Fibroblast of pulmonary artery (primary cell): ENCODE data around the gene FLRT1.

ENCODE experiments used
- DNase-seq: peaks from one replicate; pipeline ENCODE4 v3.0.0-alpha.2; 2010; ENCODE audit warnings: low read depth
- H3K4me3 ChIP-seq: replicated peaks from 2 replicates; pipeline ENCODE4 v1.5.1; 2011; ENCODE audit warnings: low read depth, mild to moderate bottlenecking, control low read depth, low read length, moderate library complexity
- TF ChIP-seq, protein P1 (sequence below): IDR thresholded peaks from 2 replicates; pipeline ENCODE4 v1.5.1; 2011; ENCODE audit warnings: mild to moderate bottlenecking, control low read depth, low read length, inconsistent platforms; ENCODE audit errors: missing control alignments

The FLRT1 gene

DNA sequence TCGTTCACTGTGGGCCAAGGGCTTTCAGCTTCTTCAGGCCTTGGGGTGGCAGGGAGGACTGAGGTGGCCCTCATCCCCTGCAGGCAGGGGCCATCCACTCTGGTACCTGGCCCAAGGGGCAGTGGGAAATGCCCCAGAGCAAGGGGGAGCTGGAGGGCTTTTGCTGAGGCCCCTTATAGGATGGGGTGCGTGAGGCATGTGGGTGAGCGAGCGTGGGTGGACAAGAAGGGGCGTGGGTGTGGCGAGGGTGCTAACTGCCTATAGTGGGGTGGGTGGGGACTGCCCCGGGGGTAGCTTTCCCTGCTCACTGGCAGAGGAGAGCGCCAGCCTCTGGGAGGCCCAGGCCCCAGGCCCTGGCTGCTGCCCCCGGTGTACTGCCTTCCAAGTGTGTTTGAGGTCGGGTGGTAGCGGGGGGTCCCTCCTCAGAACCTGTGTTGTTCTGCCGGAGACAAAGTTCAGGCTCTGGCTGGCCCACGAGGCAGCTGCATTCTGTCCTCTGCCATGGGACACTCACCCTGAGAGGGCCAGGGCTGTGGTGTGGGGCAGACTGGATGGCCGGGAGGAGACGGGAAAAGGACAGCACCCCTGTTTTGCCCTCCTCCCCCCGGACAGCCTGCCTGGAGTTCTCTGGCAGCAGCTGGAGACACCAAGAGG lies 3.4 kb downstream of the FLRT1 start:
- TF ChIP-seq, protein P1, sequence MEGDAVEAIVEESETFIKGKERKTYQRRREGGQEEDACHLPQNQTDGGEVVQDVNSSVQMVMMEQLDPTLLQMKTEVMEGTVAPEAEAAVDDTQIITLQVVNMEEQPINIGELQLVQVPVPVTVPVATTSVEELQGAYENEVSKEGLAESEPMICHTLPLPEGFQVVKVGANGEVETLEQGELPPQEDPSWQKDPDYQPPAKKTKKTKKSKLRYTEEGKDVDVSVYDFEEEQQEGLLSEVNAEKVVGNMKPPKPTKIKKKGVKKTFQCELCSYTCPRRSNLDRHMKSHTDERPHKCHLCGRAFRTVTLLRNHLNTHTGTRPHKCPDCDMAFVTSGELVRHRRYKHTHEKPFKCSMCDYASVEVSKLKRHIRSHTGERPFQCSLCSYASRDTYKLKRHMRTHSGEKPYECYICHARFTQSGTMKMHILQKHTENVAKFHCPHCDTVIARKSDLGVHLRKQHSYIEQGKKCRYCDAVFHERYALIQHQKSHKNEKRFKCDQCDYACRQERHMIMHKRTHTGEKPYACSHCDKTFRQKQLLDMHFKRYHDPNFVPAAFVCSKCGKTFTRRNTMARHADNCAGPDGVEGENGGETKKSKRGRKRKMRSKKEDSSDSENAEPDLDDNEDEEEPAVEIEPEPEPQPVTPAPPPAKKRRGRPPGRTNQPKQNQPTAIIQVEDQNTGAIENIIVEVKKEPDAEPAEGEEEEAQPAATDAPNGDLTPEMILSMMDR = no peak
- DNase-seq = no peak
- no peak overlapping the region for H3K4me3 ChIP-seq

GRCh38 chr11:64040684-64041322 lies 5.1 kb downstream of the FLRT1 start:
- no peak for DNase-seq
- H3K4me3 ChIP-seq = no peak overlapping the region
- TF ChIP-seq, protein P1 = peak; percentile 16

DNA sequence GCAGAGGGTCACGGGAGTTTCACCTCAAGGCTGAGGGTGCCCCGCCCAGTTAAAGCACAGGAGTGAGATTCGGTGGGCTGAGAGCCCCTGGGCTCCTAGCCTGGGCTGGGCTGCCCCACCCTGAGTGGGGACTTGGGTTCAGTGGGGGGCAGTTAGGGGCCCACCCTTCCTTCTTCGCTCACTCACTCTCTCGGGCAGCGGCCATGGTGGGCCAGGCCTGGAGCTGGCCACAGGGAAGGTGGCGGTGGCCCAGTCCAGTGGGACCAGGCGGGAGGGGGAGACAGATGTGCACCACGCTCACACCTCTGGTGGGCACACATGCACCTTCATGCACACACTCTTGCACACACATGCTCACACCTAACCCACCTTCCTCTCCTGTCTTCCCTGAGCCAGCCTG lies 6.1 kb downstream of the FLRT1 start:
- TF ChIP-seq, protein P1 = no peak
- H3K4me3 ChIP-seq = no peak overlapping the region
- DNase-seq = no peak

GRCh38 chr11:64042301-64042700 lies 6.6 kb downstream of the FLRT1 start:
- DNase-seq = no peak
- no peak overlapping the region for H3K4me3 ChIP-seq
- TF ChIP-seq, protein P1 = no peak

- no peak overlapping the region for H3K4me3 ChIP-seq
- TF ChIP-seq, protein P1 = no peak
- DNase-seq = no peak
These were observed 7.8 kb downstream of the FLRT1 start for GRCh38 chr11:64043545-64043944.

- TF ChIP-seq, protein P1 = no peak
- no peak for DNase-seq
- H3K4me3 ChIP-seq = no peak overlapping the region
These were observed 9.1 kb downstream of the FLRT1 start for GRCh38 chr11:64044730-64045393.
